Thyroid gland (tissue), 4 donors: ENCODE results near the gene CTXND1. TPM values are rescaled to one million over a fixed set of nuclear protein-coding genes. Genes with fewer than 3 reads are reported as not detected.

Source experiments
- DNase-seq, 2 donors: peaks; one replicate each; pipeline ENCODE4 v3.0.0-alpha.2; 2019
- H3K27ac ChIP-seq, 3 donors: fragments of 200-600 bp; sonication (generic); 1 replicate in 2 of 3; 2 replicates in 1 of 3; pipeline ENCODE4 v1.5.1; 2016 to 2019; ENCODE audit warnings: mild to moderate bottlenecking in 1 of 3, moderate library complexity in 1 of 3
- H3K27me3 ChIP-seq: fragments of 200-600 bp; sonication (generic); one replicate; pipeline ENCODE4 v1.5.1; 2019
- H3K36me3 ChIP-seq, 2 donors: fragments of 200-600 bp; sonication (generic); one replicate each; pipeline ENCODE4 v1.5.1; 2016 to 2019
- H3K4me1 ChIP-seq, 2 donors: fragments of 200-600 bp; sonication (generic); one replicate each; pipeline ENCODE4 v1.5.1; 2017 to 2019
- H3K4me3 ChIP-seq, 3 donors: fragments of 200-600 bp; sonication (generic); replicated peaks in 1 of 3; 1 replicate in 2 of 3; 2 replicates in 1 of 3; pipeline ENCODE4 v1.5.1; 2016; ENCODE audit warnings: mild to moderate bottlenecking in 1 of 3
- H3K9me3 ChIP-seq: fragments of 200-600 bp; sonication (generic); one replicate; pipeline ENCODE4 v1.5.1; 2017
- POLR2A ChIP-seq, 2 donors: fragments of 450-650 bp; IDR thresholded peaks; one replicate each; pipeline ENCODE4 v1.6.1; 2017; ENCODE audit warnings: antibody characterized with exemption in 2 of 2, mild to moderate bottlenecking in 2 of 2, moderate library complexity in 1 of 2
- WGBS, 2 donors: methylation state at CpG; one replicate each; pipeline ENCODE4 v1.1.5; 2017; 5-methylcytosine and 5-hydroxymethylcytosine counted together
- intact Hi-C: fragments of 100-400 bp; cut with DNase I; formaldehyde crosslinking; loops from one replicate; pipeline ENCODE4 v1.15.1; 2023
- total RNA-seq, 4 donors: library from RNA; depleted of rRNA; stranded (reverse); fragments of >200 nt; gene quantifications; one replicate each; pipeline ENCODE4 v1.2.3, GENCODE V29; 2016
- TF ChIP-seq, protein P1 (sequence below), 6 experiments: fragments of 200-600 bp in 3 of 6; fragments of 450-650 bp in 3 of 6; sonication (generic) in 3 of 6; IDR thresholded peaks; one replicate each; pipeline ENCODE4 v1.5.1; 2016 to 2019; ENCODE audit warnings: antibody characterized with exemption in 6 of 6, mild to moderate bottlenecking in 2 of 6, inconsistent platforms in 1 of 6, moderate library complexity in 1 of 6

CTXND1 gene
- total RNA-seq, 4 donors from 2014 or later: 0.13 to 0.27 (median 0.24) TPM; not detected in 1

DNA sequence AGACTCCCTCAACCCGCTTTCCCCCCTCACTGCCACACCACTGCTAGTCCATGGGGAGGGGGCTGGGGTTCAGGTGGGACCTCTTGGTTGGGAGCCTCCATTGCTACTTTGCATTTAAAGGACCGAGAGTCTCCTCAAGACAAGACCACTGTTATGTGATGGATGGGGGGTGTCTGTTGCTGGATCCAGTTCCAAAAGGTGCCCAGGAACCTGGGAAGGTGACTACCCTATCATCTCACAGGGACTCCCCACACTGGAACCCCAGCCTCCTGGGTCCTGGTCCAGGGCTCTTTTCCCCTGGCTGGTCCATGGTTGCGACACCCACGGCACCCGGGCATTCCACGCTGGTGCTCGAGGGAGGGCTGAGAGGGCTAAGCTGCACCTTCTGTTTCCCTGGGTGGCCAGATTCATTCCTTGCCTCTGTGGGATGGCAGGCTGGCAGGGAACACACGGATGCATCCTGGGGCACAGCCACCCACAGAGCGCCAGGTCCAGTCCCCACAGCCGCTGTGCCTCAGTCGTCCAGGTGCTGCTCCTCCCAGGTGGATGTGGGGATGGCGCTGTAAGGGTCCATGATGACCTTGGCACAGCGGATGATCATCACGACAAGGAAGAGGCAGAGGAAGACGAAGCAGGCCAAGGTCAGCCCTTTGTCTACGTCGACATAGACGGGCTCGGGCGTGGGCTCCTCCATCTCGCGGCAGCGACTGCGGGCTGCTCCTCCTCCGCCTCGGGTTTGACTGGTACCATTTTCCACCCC is 50.6 kb downstream of the CTXND1 start:
- TF ChIP-seq, protein P1, sequence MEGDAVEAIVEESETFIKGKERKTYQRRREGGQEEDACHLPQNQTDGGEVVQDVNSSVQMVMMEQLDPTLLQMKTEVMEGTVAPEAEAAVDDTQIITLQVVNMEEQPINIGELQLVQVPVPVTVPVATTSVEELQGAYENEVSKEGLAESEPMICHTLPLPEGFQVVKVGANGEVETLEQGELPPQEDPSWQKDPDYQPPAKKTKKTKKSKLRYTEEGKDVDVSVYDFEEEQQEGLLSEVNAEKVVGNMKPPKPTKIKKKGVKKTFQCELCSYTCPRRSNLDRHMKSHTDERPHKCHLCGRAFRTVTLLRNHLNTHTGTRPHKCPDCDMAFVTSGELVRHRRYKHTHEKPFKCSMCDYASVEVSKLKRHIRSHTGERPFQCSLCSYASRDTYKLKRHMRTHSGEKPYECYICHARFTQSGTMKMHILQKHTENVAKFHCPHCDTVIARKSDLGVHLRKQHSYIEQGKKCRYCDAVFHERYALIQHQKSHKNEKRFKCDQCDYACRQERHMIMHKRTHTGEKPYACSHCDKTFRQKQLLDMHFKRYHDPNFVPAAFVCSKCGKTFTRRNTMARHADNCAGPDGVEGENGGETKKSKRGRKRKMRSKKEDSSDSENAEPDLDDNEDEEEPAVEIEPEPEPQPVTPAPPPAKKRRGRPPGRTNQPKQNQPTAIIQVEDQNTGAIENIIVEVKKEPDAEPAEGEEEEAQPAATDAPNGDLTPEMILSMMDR (IDR thresholded peaks at IDR 0.05): no peak
- TF ChIP-seq POLR2A (IDR thresholded peaks at IDR 0.05): no peak
- DNase-seq: no peak
- intact Hi-C loops: no loop called here
- Histone ChIP-seq H3K9me3 (no peaks in the 10 kb centered on the region), H3K27me3 (no peaks in the 10 kb centered on the region), H3K27ac (no peak overlapping the region), H3K4me1 (no peaks in the 10 kb centered on the region), H3K4me3 (no peak overlapping the region), H3K36me3 (no peaks in the 10 kb centered on the region)
- 85 to 88% methylated on average over 20 to 24 of the region's 26 CpGs for whole genome bisulfite sequencing, 2 donors

DNA sequence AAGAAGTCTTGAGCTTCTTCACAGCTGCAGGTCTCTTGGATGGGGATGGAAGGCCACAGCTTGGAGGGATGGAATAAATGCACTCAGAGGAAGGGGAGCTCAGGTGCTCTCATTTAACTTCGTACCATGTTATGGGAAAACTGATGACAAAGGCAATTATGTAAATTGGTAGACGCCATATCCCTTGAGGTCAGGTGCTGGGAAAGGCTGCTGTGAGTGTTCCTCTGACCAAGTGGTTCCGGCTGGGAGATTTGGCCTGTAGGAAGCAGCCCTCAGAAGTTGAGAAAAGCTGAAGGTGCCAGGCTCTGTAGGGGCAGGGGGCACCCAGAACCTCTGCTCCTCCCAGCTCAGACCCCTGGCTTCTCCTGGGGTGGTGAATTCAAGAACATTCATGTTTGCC is 52.1 kb downstream of the CTXND1 start:
- Histone ChIP-seq H3K9me3 (no peaks in the 10 kb centered on the region), H3K4me3 (no peak overlapping the region), H3K27ac (no peak overlapping the region), H3K36me3 (no peaks in the 10 kb centered on the region), H3K27me3 (no peaks in the 10 kb centered on the region), H3K4me1 (no peaks in the 10 kb centered on the region)
- intact Hi-C loops: no loop called here
- no peak for DNase-seq
- no peak for TF ChIP-seq POLR2A (IDR thresholded peaks at IDR 0.05)
- TF ChIP-seq, protein P1 (IDR thresholded peaks at IDR 0.05): no peak
- 82 to 87% methylated on average over 3 of the region's 3 CpGs for WGBS, 2 donors

DNA sequence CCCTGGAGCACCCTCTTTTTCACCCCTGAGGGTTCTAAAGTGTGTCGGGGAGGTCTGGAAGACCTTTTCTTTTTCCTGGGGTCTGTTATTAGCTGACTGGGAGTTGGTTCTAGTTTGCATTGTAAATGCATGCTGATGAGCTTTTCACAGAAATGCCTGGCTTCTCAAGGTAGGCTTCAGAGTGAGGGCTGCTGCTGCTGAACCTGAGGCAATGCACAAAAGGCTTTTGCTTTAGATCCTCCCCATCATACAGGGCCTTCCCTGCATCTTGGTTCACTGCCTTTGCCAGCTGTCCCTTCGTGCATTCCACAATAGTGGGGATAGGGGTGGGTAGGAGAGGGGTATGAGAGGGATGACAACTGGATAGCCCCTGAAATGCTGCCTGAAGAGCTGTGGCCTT is 52.6 kb downstream of the CTXND1 start:
- Histone ChIP-seq H3K4me1 (no peaks in the 10 kb centered on the region), H3K4me3 (no peak overlapping the region), H3K27me3 (no peaks in the 10 kb centered on the region), H3K36me3 (no peaks in the 10 kb centered on the region), H3K27ac (no peak overlapping the region), H3K9me3 (no peaks in the 10 kb centered on the region)
- no peak for TF ChIP-seq POLR2A (IDR thresholded peaks at IDR 0.05)
- TF ChIP-seq, protein P1 (IDR thresholded peaks at IDR 0.05): no peak
- no peak for DNase-seq
- WGBS, 2 donors: 50 to 58% methylated on average over 2 of the region's 2 CpGs
- intact Hi-C loops: no loop called here

DNA sequence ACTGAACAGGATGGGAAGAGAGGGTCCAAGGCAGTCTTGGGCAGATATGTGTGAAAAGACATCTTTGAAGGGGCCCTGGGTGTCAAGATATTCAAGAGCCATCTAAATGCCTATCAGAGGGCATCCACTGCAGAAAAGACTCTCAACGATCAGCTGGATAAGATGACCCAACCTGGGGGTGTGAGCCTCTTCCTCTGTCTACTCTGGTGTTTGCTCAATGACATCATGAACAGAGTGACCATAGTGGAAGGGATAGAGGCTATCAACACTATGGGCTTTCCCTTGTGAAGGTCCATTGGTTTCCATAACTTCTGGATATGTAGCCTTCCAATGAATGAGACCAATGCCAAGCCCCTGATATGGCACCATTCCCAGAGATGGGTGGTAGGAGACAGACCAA is 57.1 kb downstream of the CTXND1 start:
- Histone ChIP-seq H3K4me1 (no peaks in the 10 kb centered on the region), H3K27ac (no peak overlapping the region), H3K9me3 (no peaks in the 10 kb centered on the region), H3K27me3 (no peaks in the 10 kb centered on the region), H3K4me3 (no peak overlapping the region), H3K36me3 (no peaks in the 10 kb centered on the region)
- no peak for DNase-seq
- 67% methylated on average over 1 of the region's 1 CpG for WGBS, 2 donors
- TF ChIP-seq, protein P1 (IDR thresholded peaks at IDR 0.05): no peak
- no peak for TF ChIP-seq POLR2A (IDR thresholded peaks at IDR 0.05)
- intact Hi-C loops: no loop called here

DNA sequence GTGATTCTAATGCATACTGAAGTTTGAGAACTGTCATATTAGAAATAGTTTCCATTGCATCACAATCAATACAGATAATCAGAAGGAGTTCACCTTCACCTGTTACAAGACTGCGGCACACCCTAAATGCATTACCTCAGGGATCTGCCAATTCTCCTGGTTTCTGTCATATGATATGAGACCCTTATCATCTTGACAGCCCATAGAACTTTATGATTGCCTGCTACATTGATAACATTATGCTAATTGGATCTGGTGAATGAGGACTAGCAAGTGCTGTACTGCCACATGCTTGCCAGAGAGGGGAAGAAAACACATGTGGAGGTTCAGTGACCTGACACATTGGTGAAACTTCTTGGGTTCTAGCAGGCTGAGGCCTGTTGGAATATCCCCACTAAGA is 57.8 kb downstream of the CTXND1 start:
- H3K36me3 ChIP-seq: no peaks in the 10 kb centered on the region
- no peak overlapping the region for H3K27ac ChIP-seq
- intact Hi-C loops: no loop called here
- no peaks in the 10 kb centered on the region for H3K27me3 ChIP-seq
- TF ChIP-seq, protein P1 (IDR thresholded peaks at IDR 0.05): no peak
- no peak for TF ChIP-seq POLR2A (IDR thresholded peaks at IDR 0.05)
- no peaks in the 10 kb centered on the region for H3K4me1 ChIP-seq
- DNase-seq: no peak
- no peak overlapping the region for H3K4me3 ChIP-seq
- H3K9me3 ChIP-seq: no peaks in the 10 kb centered on the region
- 95 to 100% methylated on average over 1 of the region's 1 CpG for WGBS, 2 donors
